Thymus (tissue), 11 donors: Measurements from ENCODE around the gene DNAH14. TPM values are rescaled to one million over a fixed set of nuclear protein-coding genes. Genes with fewer than 3 reads are reported as not detected.

ENCODE experiments used
- DNase-seq, 9 donors: peaks; one replicate each; pipeline ENCODE4 v3.0.0-alpha.2; 2013; ENCODE audit warnings: low spot score in 9 of 9, low read depth in 6 of 9, missing footprints in 1 of 9
- H3K27ac ChIP-seq, 2 donors: one replicate each; pipeline ENCODE4 v1.5.1; 2013; ENCODE audit warnings: control low read depth in 1 of 2, low read depth in 1 of 2, low read length in 1 of 2, mild to moderate bottlenecking in 1 of 2, moderate library complexity in 1 of 2
- H3K27me3 ChIP-seq, 2 donors: one replicate each; pipeline ENCODE4 v1.5.1; 2013; ENCODE audit warnings: low read length in 1 of 2; ENCODE audit not compliant: control insufficient read depth in 2 of 2, insufficient read depth in 1 of 2
- H3K36me3 ChIP-seq, 2 donors: one replicate each; pipeline ENCODE4 v1.5.1; 2013; ENCODE audit warnings: low read length in 1 of 2, mild to moderate bottlenecking in 1 of 2, moderate library complexity in 1 of 2; ENCODE audit not compliant: control insufficient read depth in 2 of 2, insufficient read depth in 2 of 2
- H3K4me1 ChIP-seq, 2 donors: one replicate each; pipeline ENCODE4 v1.5.1; 2013; ENCODE audit warnings: low read length in 2 of 2; ENCODE audit not compliant: control insufficient read depth in 2 of 2, insufficient read depth in 2 of 2
- H3K4me3 ChIP-seq, 2 donors: one replicate each; pipeline ENCODE4 v1.5.1; 2013; ENCODE audit warnings: low read length in 2 of 2, control low read depth in 1 of 2, mild to moderate bottlenecking in 1 of 2
- H3K9me3 ChIP-seq, 2 donors: one replicate each; pipeline ENCODE4 v1.5.1; 2013; ENCODE audit warnings: low read length in 1 of 2, mild to moderate bottlenecking in 1 of 2; ENCODE audit not compliant: control insufficient read depth in 2 of 2, insufficient read depth in 1 of 2
- WGBS: extraction: QIAGEN DNeasy Blood & Tissue Kit; methylation state at CpG from one replicate; pipeline ENCODE4 v1.1.7; 2013; 5-methylcytosine and 5-hydroxymethylcytosine counted together
- polyA plus RNA-seq: library from polyadenylated mRNA; stranded (reverse); fragments of 200-250 nt; gene quantifications from one replicate; pipeline ENCODE4 v1.2.3, GENCODE V29; 2013
- total RNA-seq: library from RNA; stranded (reverse); fragments of 120-200 nt; gene quantifications from one replicate; pipeline ENCODE4 v1.2.4, GENCODE V29; 2013
- donor health status: healthy.

Gene DNAH14
- total and polyA plus RNA-seq, 2 donors, result 5.0 to 31.9 TPM

DNA sequence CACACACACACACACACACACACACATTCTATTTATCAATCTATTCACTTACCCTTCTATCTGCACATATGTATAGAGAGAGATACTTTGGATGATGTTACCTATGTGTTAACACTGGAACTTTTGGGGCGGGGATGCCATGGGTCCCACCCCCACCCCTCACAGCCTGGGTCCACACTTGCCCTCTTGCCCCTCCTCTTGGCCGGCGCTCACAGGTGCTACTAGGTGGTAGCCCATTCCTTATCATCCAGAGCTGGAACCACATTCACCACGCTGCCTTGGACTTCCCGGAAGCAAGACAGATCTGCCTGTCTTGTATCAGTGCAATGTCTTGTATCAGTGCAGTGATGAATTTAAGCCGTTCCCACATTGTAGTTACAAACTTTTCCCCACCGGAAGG is 413.2 kb downstream of the DNAH14 start:
- Histone ChIP-seq H3K27me3 (no peaks in the 10 kb centered on the region), H3K4me3 (no peak overlapping the region), H3K4me1 (no peaks in the 10 kb centered on the region), H3K9me3 (no peaks in the 10 kb centered on the region), H3K36me3 (no peaks in the 10 kb centered on the region), H3K27ac (no peak overlapping the region)
- WGBS, result 79% methylated on average over 7 of the region's 7 CpGs
- no peak for DNase-seq

DNA sequence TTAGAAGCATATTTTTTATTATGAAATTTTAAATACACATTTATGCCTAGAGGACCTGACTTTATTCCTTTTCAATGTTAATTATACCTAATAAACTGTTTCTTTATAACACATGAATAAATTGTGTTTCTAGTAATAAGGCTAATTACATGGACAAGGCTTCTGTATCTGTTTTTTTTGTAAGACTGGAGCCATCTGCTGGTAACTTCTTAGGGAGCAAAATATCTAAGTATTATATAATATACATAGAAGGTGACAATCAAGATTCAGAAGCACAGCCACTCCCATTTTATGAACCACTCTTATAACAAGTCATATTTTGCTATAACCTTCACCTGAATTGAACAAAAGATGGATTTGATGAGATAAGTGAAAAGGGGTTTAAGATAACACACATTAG is 414.1 kb downstream of the DNAH14 start:
- Histone ChIP-seq H3K27ac (no peak overlapping the region), H3K27me3 (no peaks in the 10 kb centered on the region), H3K9me3 (no peaks in the 10 kb centered on the region), H3K36me3 (no peaks in the 10 kb centered on the region), H3K4me1 (no peaks in the 10 kb centered on the region), H3K4me3 (no peak overlapping the region)
- DNase-seq, result peak in 2 of 9 donors; percentile 9 to 30

DNA sequence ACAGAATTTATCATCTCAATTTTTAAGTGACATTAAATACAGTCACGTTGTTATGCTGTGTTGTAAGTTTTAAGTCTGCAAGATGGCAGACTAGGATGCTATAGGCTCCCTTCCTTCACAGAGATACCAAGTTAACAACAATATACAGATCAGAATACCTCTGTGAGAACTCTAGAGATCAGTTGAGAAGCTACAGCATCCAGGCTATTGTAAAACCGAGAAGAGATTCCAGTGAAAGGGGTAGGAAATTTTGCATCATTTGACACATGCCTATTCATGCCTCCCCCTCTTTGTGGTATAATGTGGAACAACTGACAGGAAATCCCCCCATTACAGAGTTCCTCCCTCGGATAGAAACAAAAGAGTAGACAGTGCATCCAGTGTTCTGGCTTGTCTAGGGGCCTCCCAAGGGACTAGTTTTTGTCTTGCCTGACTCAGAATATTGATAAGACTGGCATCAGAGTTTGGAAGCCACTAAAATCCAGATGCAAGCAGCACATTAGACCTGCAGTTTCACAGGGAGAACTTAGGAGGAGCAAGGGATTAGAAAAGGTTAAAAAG is 417.7 kb downstream of the DNAH14 start:
- H3K36me3 ChIP-seq, result no peaks in the 10 kb centered on the region
- WGBS, result 54% methylated on average over 3 of the region's 3 CpGs

DNA sequence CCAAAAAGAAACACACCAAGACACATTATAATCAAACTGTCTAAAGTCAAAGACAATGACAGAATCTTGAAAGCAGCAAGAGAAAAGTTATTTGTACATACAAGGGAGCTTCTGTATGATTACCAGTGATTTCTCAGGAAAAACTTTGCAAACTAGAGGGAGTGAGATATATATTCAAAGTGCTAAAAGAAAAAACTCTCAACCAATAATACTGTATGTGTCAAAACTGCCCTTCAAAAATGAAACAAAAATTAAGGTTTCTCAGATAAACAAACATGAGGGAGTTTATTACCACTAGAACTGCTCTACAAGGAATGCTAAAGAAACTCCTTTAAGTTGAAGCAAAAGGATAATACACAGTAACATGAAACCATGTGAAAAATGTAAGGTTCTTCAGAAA is 418.9 kb downstream of the DNAH14 start:
- H3K9me3 ChIP-seq, result no peaks in the 10 kb centered on the region
- H3K27ac ChIP-seq, result no peak overlapping the region
- H3K4me1 ChIP-seq, result no peaks in the 10 kb centered on the region
- no peaks in the 10 kb centered on the region for H3K27me3 ChIP-seq
- no peak for DNase-seq
- no peak overlapping the region for H3K4me3 ChIP-seq
- no peaks in the 10 kb centered on the region for H3K36me3 ChIP-seq

More for the DNA sequence above, 417.7 kb downstream of the DNAH14 start:
- Histone ChIP-seq H3K27me3 (no peaks in the 10 kb centered on the region), H3K4me1 (no peaks in the 10 kb centered on the region), H3K9me3 (no peaks in the 10 kb centered on the region), H3K4me3 (no peak overlapping the region), H3K27ac (no peak overlapping the region)
- peak in 1 of 9 donors; percentile 6 for DNase-seq

DNA sequence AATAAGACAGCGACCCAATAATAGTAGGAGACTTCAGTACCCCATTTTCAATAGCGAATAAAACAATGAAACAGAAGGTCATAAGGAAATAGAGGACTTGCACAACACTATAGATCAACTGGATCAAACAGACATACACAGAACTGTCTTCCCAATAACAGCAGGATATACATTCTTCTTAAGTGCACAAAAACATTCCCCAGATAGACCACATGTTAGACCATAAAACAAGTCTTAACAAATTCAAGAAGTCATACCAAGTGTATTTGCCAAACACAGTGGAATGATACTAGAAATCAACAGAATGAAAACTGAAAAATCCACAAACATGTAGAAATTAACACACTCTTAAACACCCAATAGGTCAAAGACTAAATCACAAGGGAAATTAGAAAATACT is 420.4 kb downstream of the DNAH14 start:
- WGBS, result 97% methylated on average over 2 of the region's 2 CpGs
- Histone ChIP-seq H3K9me3 (no peaks in the 10 kb centered on the region), H3K4me1 (no peaks in the 10 kb centered on the region), H3K27me3 (no peaks in the 10 kb centered on the region), H3K27ac (no peak overlapping the region), H3K36me3 (no peaks in the 10 kb centered on the region), H3K4me3 (no peak overlapping the region)
- DNase-seq, result no peak

DNA sequence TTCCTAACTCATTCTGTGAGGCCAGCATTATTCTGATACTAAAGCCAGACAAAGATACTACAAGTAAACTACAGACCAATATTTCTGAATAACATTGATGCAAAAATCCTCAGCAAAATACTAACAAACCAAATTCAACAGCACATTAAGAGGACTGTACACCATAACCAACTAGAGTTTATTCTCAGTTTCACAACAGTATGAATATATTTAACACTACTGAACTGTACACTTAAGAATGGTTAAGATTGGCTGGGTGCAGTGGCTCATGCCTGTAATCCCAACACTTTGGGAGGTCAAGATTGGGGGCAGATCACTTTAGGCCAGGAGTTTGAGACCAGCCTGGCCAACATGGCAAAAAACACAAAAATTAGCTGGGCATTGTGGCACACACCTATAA is 421.4 kb downstream of the DNAH14 start:
- H3K9me3 ChIP-seq, result no peaks in the 10 kb centered on the region
- no peak overlapping the region for H3K27ac ChIP-seq
- no peaks in the 10 kb centered on the region for H3K4me1 ChIP-seq
- no peak for DNase-seq
- no peak overlapping the region for H3K4me3 ChIP-seq
- H3K36me3 ChIP-seq, result no peaks in the 10 kb centered on the region
- no peaks in the 10 kb centered on the region for H3K27me3 ChIP-seq

DNA sequence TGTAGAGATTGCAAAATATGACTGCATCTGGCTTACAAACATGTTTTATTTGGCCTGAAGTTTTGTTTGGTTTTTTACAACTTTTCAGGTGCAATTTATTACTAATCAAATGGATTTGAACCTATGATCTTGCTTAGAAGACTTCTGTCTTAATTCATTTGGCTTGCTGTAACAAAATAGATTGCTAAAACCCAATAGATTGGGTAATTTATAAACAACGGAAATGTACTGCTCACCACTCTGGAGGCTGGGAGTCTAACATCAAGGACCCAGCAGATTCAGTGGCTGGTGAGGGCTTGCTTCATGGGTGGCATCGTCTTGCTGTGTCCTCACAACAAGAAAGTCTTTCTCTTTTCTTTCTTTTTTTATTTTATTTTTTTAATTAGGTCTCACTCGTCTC is 425.4 kb downstream of the DNAH14 start:
- Histone ChIP-seq H3K4me1 (no peaks in the 10 kb centered on the region), H3K27me3 (no peaks in the 10 kb centered on the region), H3K4me3 (no peak overlapping the region), H3K27ac (no peak overlapping the region), H3K36me3 (no peaks in the 10 kb centered on the region), H3K9me3 (no peaks in the 10 kb centered on the region)
- 92% methylated on average over 3 of the region's 3 CpGs for WGBS
- DNase-seq, result no peak

DNA sequence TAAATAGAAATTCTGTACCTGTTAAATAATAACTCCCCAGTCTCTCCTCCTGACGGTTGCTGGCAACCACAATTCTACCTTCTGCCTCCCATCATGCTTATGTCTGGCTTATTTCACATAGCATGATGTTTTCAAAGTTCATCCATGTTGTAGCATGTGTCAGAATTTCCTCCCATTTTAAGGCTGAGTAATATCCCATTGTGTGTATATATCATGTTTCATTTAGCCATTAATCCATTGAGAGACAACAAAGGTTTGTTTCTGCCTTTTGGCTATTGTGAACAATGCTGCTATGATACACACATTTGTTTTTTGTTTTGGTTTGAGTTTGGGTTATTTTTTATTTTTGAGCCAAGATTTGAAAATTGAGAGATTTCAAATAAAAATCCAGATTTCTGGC is 426.4 kb downstream of the DNAH14 start:
- Histone ChIP-seq H3K36me3 (no peaks in the 10 kb centered on the region), H3K27ac (no peak overlapping the region), H3K27me3 (no peaks in the 10 kb centered on the region), H3K4me1 (no peaks in the 10 kb centered on the region), H3K4me3 (no peak overlapping the region), H3K9me3 (no peaks in the 10 kb centered on the region)
- no peak for DNase-seq
- 97% methylated on average over 1 of the region's 1 CpG for WGBS

DNA sequence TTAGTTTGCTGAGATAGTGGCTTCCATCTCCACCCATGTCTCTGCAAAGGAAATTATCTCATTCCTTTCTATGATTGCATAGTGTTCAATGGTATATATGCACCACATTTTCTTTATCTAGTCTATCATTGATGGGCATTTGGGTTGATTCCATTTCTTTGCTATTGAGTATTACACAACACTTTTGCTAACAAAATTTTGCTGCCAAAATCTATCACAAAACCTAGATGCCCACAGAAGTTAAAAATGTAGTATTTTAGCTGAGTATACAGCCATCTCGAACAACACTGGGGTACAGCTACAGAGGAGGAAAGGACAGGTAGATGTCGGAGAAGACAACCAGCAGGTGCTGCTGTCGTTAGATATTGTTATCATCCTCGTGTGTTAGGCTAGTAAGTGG is 430.6 kb downstream of the DNAH14 start:
- Histone ChIP-seq H3K27ac (no peak overlapping the region), H3K27me3 (no peaks in the 10 kb centered on the region), H3K36me3 (no peaks in the 10 kb centered on the region), H3K9me3 (no peaks in the 10 kb centered on the region), H3K4me1 (no peaks in the 10 kb centered on the region), H3K4me3 (no peak overlapping the region)
- WGBS, result 98% methylated on average over 4 of the region's 4 CpGs
- DNase-seq, result no peak

DNA sequence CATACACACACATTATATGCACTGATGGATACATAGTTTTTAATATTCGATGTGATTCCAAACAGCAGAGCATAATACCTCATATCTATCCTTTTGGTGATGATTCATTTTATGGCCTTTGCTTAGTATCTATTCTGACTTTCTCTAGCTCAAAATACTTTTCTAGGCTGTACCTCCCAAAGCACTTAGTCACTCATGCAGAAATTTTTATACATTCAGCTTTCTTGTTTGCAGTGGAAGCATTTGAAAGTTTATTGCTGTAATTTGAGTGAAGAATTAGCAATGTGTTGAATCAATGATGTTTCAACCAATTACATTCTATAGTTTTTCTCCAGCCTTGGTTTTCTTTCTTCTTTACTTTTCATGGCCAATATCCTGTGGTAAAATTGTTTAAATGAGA is 431.7 kb downstream of the DNAH14 start:
- Histone ChIP-seq H3K27me3 (no peaks in the 10 kb centered on the region), H3K36me3 (no peaks in the 10 kb centered on the region), H3K4me3 (no peak overlapping the region), H3K9me3 (no peaks in the 10 kb centered on the region), H3K27ac (no peak overlapping the region), H3K4me1 (no peaks in the 10 kb centered on the region)
- WGBS, result 95% methylated on average over 1 of the region's 1 CpG
- no peak for DNase-seq
